HG02981 (cell line): ENCODE measurements around the gene CHI3L1.

ENCODE experiments used
- ATAC-seq: cut with Tn5 transposase; IDR thresholded peaks from one replicate; pipeline ENCODE4 v1.9.1; 2021; ENCODE audit warnings: mild to moderate bottlenecking, moderate library complexity; ENCODE audit not compliant: unreplicated experiment

CHI3L1 gene

GRCh38 chr1:203136409-203137042, 50.0 kb downstream of the CHI3L1 start:
- ATAC-seq = no peak

GRCh38 chr1:203135636-203136305, 50.7 kb downstream of the CHI3L1 start:
- no peak for ATAC-seq

- ATAC-seq = no peak
Measured at GRCh38 chr1:203133970-203134725, 52.4 kb downstream of the CHI3L1 start.

GRCh38 chr1:203131548-203132200, 54.8 kb downstream of the CHI3L1 start:
- ATAC-seq = no peak

GRCh38 chr1:203130358-203130985, 56.0 kb downstream of the CHI3L1 start:
- no peak for ATAC-seq

- ATAC-seq = no peak
Measured at GRCh38 chr1:203129501-203130231, 56.8 kb downstream of the CHI3L1 start.
